CD14-positive monocyte (primary cell): ENCODE measurements around the gene SLC44A4. TPM values are rescaled to one million over a fixed set of nuclear protein-coding genes. Genes with fewer than 3 reads are reported as not detected.
"Not testable (repeated sequence)": the region's sequence is repeated elsewhere in the genome, so short reads cannot be mapped to it uniquely, and the experiment has no call there.

Source experiments
- DNase-seq, 3 donors: peaks; one replicate each; pipeline ENCODE4 v3.0.0-alpha.2; 2011 to 2022
- H2AFZ ChIP-seq: 2 replicates; pipeline ENCODE4 v1.6.0; 2012; ENCODE audit warnings: mild to moderate bottlenecking, low read depth, low read length, inconsistent platforms; ENCODE audit not compliant: insufficient read depth, poor library complexity, severe bottlenecking
- H3K27ac ChIP-seq, 2 donors: 1 replicate in 1 of 2; 2 replicates in 1 of 2; pipeline ENCODE4 v1.5.1; 2012 to 2013; ENCODE audit warnings: low read length in 2 of 2, control low read depth in 1 of 2, inconsistent platforms in 1 of 2, low read depth in 1 of 2, mild to moderate bottlenecking in 1 of 2
- H3K27me3 ChIP-seq, 2 donors: one replicate each; pipeline versions ENCODE4 v1.6.0 to v1.6.1; 2011 to 2013; ENCODE audit warnings: low read length in 2 of 2; ENCODE audit not compliant: control insufficient read depth in 2 of 2, insufficient read depth in 2 of 2
- H3K36me3 ChIP-seq, 2 donors: replicated peaks in 1 of 2; 1 replicate in 1 of 2; 2 replicates in 1 of 2; pipeline versions ENCODE4 v1.5.1 to v1.6.1; 2012 to 2013; ENCODE audit warnings: low read length in 2 of 2, control low read depth in 1 of 2, inconsistent platforms in 1 of 2, mild to moderate bottlenecking in 1 of 2; ENCODE audit not compliant: insufficient read depth in 2 of 2, control insufficient read depth in 1 of 2
- H3K4me1 ChIP-seq, 2 donors: 1 replicate in 1 of 2; 2 replicates in 1 of 2; pipeline versions ENCODE4 v1.5.1 to v1.6.1; 2012 to 2013; ENCODE audit warnings: low read length in 2 of 2, control low read depth in 1 of 2, inconsistent platforms in 1 of 2, mild to moderate bottlenecking in 1 of 2, moderate library complexity in 1 of 2; ENCODE audit not compliant: insufficient read depth in 2 of 2, control insufficient read depth in 1 of 2
- H3K4me2 ChIP-seq: replicated peaks from 2 replicates; pipeline ENCODE3; 2012; ENCODE audit warnings: low read length, moderate library complexity, mild to moderate bottlenecking; ENCODE audit not compliant: poor library complexity, severe bottlenecking; ENCODE audit errors: extremely low read depth
- H3K4me3 ChIP-seq, 3 experiments: fragments of 200-600 bp in 1 of 3; sonication (generic) in 1 of 3; replicated peaks in 1 of 3; 1 replicate in 2 of 3; 2 replicates in 1 of 3; pipeline ENCODE4 v1.5.1; 2011 to 2013; ENCODE audit warnings: low read length in 3 of 3, mild to moderate bottlenecking in 3 of 3, control low read depth in 2 of 3, low read depth in 2 of 3, inconsistent platforms in 1 of 3, moderate library complexity in 1 of 3
- H3K79me2 ChIP-seq: 2 replicates; pipeline ENCODE4 v1.6.0; 2012; ENCODE audit warnings: mild to moderate bottlenecking, control low read depth, inconsistent platforms, low read length, moderate library complexity; ENCODE audit not compliant: insufficient read depth
- H3K9ac ChIP-seq: 2 replicates; pipeline ENCODE4 v1.6.0; 2017; ENCODE audit warnings: low read length, mild to moderate bottlenecking; ENCODE audit not compliant: insufficient read depth, poor library complexity, severe bottlenecking
- H3K9me3 ChIP-seq, 2 donors: replicated peaks in 1 of 2; 1 replicate in 1 of 2; 2 replicates in 1 of 2; pipeline versions ENCODE4 v1.5.1 to v1.6.1; 2012 to 2013; ENCODE audit warnings: low read length in 2 of 2, control low read depth in 1 of 2; ENCODE audit not compliant: control insufficient read depth in 1 of 2, insufficient read depth in 1 of 2
- H4K20me1 ChIP-seq: 2 replicates; pipeline ENCODE4 v1.6.0; 2012; ENCODE audit warnings: mild to moderate bottlenecking, low read length, control low read depth, moderate library complexity; ENCODE audit not compliant: insufficient read depth
- H3K27ac Mint-ChIP-seq, 7 donors: one replicate each; pipeline ENCODE4 v1.8.0; 2020; ENCODE audit warnings: mild to moderate bottlenecking in 7 of 7, mixed read lengths in 7 of 7, moderate library complexity in 6 of 7, inconsistent platforms in 2 of 7
- H3K27me3 Mint-ChIP-seq, 3 donors: one replicate each; pipeline ENCODE4 v1.8.0; 2021 to 2022; ENCODE audit warnings: low read depth in 3 of 3, mild to moderate bottlenecking in 3 of 3, mixed read lengths in 3 of 3, moderate library complexity in 3 of 3, inconsistent platforms in 1 of 3
- H3K36me3 Mint-ChIP-seq, 2 donors: one replicate each; pipeline ENCODE4 v1.8.0; 2020; ENCODE audit warnings: mixed read lengths in 2 of 2, inconsistent platforms in 1 of 2, mild to moderate bottlenecking in 1 of 2
- H3K4me1 Mint-ChIP-seq: one replicate; pipeline ENCODE4 v1.8.0; 2020; ENCODE audit warnings: mild to moderate bottlenecking, mixed read lengths
- H3K4me3 Mint-ChIP-seq, 2 donors: one replicate each; pipeline ENCODE4 v1.8.0; 2020; ENCODE audit warnings: mild to moderate bottlenecking in 2 of 2, mixed read lengths in 2 of 2, moderate library complexity in 1 of 2
- H3K9me3 Mint-ChIP-seq, 7 donors: one replicate each; pipeline ENCODE4 v1.8.0; 2020 to 2022; ENCODE audit warnings: mixed read lengths in 7 of 7, mild to moderate bottlenecking in 6 of 7, moderate library complexity in 6 of 7, inconsistent platforms in 2 of 7
- CTCF ChIP-seq: fragments of 200-600 bp; IDR thresholded peaks from one replicate; pipeline ENCODE4 v1.8.0; 2022; ENCODE audit warnings: antibody characterized with exemption, mild to moderate bottlenecking
- WGBS: methylation state at CpG from one replicate; pipeline ENCODE4 v1.1.5; 2013; ENCODE audit warnings: missing lambda C conversion rate; ENCODE audit not compliant: insufficient coverage; 5-methylcytosine and 5-hydroxymethylcytosine counted together
- intact Hi-C, 2 donors: fragments of 100-400 bp; cut with micrococcal nuclease; formaldehyde crosslinking; loops; one replicate each; pipeline versions ENCODE4 v1.15.0 to v1.15.1; 2023
- polyA plus RNA-seq, 3 donors: library from polyadenylated mRNA; depleted of rRNA in 1 of 3; unstranded in 2 of 3; stranded (reverse) in 1 of 3; fragments of 300-500 nt in 2 of 3; fragments of >200 nt in 1 of 3; fragmentation: Illumina TruSeq in 2 of 3; gene quantifications; 1 replicate in 2 of 3; 2 replicates in 1 of 3; pipeline ENCODE4 v1.2.3, GENCODE V29; 2012 to 2021

The SLC44A4 gene
- polyA plus RNA-seq, 3 donors: 0.09 TPM; not detected in 2

- H3K36me3 ChIP-seq: no peaks in the 10 kb centered on the region
- no peaks in the 10 kb centered on the region for H3K9me3 ChIP-seq
- no peaks in the 10 kb centered on the region for H3K4me1 ChIP-seq
- no peaks in the 10 kb centered on the region for H3K79me2 ChIP-seq
- Mint-ChIP-seq H3K9me3 (no peaks in the 10 kb centered on the region), H3K4me3 (no peak overlapping the region), H3K27ac (peak overlapping the region in 1 of 7 donors; percentile 11), H3K36me3 (no peaks in the 10 kb centered on the region), H3K27me3 (peaks cover 1 to 6% (median 4%) of the 10 kb centered on the region in 3 donors), H3K4me1 (no peaks in the 10 kb centered on the region)
- over 99% methylated on average over 13 of the region's 16 CpGs for WGBS
- H3K9ac ChIP-seq: no peak overlapping the region
- no peaks in the 10 kb centered on the region for H4K20me1 ChIP-seq
- DNase-seq: no peak
- H3K27me3 ChIP-seq: no peaks in the 10 kb centered on the region
- no peak overlapping the region for H2AFZ ChIP-seq
- TF ChIP-seq CTCF: no peak
- intact Hi-C loops: no loop called here
- no peak overlapping the region for H3K27ac ChIP-seq
- no peak overlapping the region for H3K4me2 ChIP-seq
- no peak overlapping the region for H3K4me3 ChIP-seq
Measured at GRCh38 chr6:31870385-31870921, 8.3 kb downstream of the SLC44A4 start.

- H3K9ac ChIP-seq: no peak overlapping the region
Measured at GRCh38 chr6:31869343-31869742, 9.5 kb downstream of the SLC44A4 start.

GRCh38 chr6:31868658-31868971 lies 10.2 kb downstream of the SLC44A4 start:
- not testable (repeated sequence) for H3K79me2 ChIP-seq, DNase-seq, H3K36me3 Mint-ChIP-seq, H3K4me1 Mint-ChIP-seq, H2AFZ ChIP-seq, H3K27ac Mint-ChIP-seq, H3K27me3 Mint-ChIP-seq, H3K4me3 Mint-ChIP-seq, H3K4me3 ChIP-seq, H4K20me1 ChIP-seq, H3K9me3 ChIP-seq, H3K9me3 Mint-ChIP-seq, H3K4me2 ChIP-seq, H3K27ac ChIP-seq, H3K36me3 ChIP-seq, H3K9ac ChIP-seq, H3K27me3 ChIP-seq
- peaks cover 7 to 10% of the 10 kb centered on the region in 2 donors for H3K4me1 ChIP-seq
- intact Hi-C loops: loop anchor here in 1 of 2 donors (5.0 to 10.0 kb wide), 2 partner anchors 186 to 324 kb away; partner anchors contain the start of genes ATP6V1G2, DDX39B, LY6G5C and NFKBIL1
- 100% methylated on average over 1 of the region's 1 CpG for WGBS

More at GRCh38 chr6:31869343-31869742, 9.5 kb downstream of the SLC44A4 start:
- no peaks in the 10 kb centered on the region for H3K36me3 Mint-ChIP-seq
- WGBS: 87% methylated on average over 7 of the region's 8 CpGs
- intact Hi-C loops: loop anchor here in 1 of 2 donors (5.0 to 10.0 kb wide), 2 partner anchors 187 to 325 kb away; partner anchors contain the start of genes ATP6V1G2, DDX39B, LY6G5C and NFKBIL1
- no peak for TF ChIP-seq CTCF
- Histone ChIP-seq H4K20me1 (no peaks in the 10 kb centered on the region), H3K27me3 (no peaks in the 10 kb centered on the region), H3K4me2 (no peak overlapping the region), H3K79me2 (no peaks in the 10 kb centered on the region), H3K36me3 (no peaks in the 10 kb centered on the region), H3K4me1 (peaks cover 1 to 3% of the 10 kb centered on the region in 2 donors), H3K4me3 (no peak overlapping the region), H3K9me3 (no peaks in the 10 kb centered on the region), H2AFZ (no peak overlapping the region), H3K27ac (no peak overlapping the region)
- peaks cover 0 to 5% (median 4%) of the 10 kb centered on the region in 3 donors for H3K27me3 Mint-ChIP-seq
- no peak for DNase-seq
- H3K4me3 Mint-ChIP-seq: no peak overlapping the region
- H3K4me1 Mint-ChIP-seq: peaks cover 3% of the 10 kb centered on the region
- H3K27ac Mint-ChIP-seq: no peak overlapping the region
- H3K9me3 Mint-ChIP-seq: no peaks in the 10 kb centered on the region
